GM21447 (cell line): Measurements from ENCODE around the gene LGI4.

Experiments used
- ATAC-seq: cut with Tn5 transposase; IDR thresholded peaks from one replicate; pipeline ENCODE4 v1.9.1; 2021; ENCODE audit not compliant: unreplicated experiment

The LGI4 gene

DNA sequence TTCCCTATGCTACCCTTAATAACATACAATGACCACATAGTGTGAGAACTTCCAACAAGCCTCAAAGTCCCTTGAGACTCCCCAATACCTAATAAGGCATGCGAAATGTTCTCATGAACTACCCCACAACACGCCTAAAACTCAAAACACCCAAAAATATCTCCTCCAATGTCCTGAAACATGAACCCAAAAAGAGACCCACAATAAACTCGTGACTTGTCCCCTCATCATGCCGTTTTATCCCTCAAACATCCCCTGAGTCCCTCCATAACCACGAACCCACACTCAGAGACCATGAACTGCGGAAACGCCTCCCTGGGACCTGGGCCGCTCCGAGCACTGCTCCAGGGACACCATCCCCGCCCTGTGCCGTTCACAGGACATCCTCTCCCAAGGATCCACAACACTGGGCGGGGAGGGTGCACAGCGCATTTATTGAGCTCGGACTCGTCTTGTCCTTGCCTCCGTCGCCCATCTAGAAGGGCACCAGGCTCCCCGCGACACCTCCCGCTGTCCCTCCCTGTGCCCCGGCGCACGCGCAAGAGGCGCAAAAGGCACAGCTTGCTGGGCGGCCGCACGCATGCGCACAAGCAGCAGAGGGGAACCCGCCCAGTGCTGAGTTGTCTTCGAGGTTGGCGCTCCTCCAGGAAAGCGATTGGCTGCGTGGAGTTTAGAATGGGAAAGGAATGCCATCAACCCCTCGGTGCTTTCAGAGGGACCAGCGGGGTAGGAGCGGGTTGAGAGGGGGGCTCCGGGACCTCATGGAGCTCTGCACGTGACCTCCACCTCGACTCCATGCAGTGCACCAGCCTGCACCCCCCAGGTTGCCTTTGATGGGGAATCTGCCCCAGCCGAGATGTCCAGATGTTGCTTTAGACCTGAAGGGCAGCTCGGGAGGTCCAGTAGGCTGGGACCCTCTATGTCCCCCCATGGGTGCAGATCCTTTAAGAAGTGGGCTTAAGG, 10.5 kb downstream of the LGI4 start:
- no peak for ATAC-seq

DNA sequence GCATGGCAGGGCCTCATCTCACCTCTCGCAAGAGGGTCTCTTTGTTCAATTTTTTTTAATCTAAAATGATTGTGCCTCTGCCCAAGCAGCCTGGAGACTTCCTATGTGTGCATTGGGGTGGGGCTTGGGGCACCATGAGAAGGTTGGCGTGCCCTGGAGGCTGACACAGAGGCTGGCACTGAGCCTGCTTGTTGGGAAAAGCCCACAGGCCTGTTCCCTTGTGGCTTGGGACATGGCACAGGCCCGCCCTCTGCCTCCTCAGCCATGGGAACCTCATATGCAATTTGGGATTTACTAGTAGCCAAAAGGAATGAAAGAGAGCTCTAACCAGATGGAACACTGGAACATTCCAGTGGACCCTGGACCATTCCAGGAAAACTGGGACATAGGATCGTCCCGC, 11.3 kb downstream of the LGI4 start:
- no peak for ATAC-seq

DNA sequence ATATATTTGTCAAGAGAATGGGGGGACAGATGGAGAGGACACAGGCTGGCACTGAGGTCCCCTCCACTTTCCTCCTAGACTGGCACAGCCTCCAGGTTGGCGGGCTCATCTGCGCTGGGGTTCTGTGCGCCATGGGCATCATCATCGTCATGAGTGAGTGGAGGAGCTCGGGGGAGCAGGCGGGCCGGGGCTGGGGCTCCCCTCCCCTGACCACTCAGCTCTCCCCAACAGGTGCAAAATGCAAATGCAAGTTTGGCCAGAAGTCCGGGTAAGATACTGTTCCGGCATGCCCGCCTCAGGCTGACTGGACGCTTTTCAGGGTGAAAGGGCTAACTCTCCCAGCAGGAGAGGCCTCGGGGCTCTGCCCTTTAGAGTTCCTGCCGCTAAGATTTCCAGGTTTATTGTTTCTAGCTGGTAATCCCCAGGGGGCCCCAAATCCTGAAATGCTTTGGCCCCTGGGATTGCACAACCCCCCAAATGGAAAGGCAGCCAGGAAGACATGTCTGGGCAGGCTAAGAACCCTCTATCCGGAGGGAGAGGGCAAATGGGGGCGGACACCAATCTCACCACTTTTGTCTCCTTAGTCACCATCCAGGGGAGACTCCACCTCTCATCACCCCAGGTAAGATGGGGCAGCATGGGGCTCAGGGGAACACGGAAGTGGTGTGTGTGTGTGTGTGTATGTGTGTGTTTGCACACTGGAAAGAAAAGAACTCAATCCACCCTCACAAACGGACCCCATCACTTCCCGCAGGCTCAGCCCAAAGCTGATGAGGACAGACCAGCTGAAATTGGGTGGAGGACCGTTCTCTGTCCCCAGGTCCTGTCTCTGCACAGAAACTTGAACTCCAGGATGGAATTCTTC, 11.9 kb downstream of the LGI4 start:
- no peak for ATAC-seq

DNA sequence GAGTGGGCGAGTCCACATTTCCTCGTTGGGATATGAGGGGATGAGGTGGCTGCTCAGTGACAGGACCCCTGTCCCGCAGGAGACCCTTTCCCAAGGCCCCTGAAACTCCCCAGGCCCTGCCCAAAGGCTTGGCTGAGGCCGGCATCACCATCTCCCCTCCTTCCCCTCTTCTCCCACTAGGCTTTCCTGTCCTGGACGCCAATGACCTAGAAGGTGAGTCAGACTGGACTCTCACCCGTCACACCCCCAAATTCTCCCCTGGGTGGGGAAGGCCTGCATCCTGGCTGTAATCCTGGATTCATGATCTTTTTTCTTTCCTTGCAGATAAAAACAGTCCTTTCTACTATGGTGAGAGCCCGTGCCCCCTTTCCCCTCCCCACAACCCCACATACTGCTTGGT, 14.0 kb downstream of the LGI4 start:
- no peak for ATAC-seq

DNA sequence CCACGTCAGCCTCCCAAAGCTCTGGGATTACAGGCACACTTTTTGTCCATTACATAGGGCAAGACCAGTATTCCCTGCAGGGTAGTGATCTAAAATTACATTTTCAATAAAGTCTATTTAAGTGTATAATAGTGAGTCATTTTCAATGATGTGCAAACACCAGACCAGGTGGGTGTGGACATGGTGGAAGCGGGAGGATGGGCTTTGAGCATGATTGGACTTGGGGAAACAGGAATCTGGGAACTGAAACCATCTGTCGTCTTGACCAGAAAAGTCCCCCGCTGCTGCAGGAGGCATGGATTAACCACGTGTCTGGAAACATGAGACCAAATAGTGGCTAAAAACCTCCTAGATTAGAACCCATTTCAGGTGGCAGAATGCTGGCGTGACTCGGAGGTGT, 14.4 kb downstream of the LGI4 start:
- ATAC-seq = no peak

DNA sequence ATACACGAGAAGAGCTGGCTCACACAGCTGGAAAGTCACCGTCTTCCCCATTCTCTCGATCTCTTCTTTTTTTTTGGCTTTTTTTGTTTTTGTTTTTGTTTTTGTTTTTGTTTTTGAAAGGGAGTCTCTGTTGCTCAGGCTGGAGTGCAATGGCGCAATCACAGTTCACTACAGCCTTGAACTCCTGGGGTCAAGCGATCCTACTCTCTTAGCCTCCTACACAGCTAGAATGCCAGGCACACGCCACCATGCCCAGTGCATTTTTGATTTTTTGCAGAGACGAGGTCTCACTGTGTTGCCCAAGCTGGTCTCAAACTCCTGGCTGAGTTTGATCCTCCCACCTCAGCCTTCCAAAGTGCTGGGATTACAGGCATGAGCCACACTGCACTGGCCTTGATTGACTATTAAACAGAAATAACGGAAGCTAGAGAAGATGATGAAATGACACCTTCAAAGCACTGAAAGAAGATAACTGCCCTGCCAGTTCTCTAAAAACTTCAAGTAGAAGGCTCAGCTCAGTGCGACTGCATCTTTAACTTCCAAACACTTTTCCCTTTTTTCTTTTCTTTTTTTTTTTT, 15.2 kb downstream of the LGI4 start:
- ATAC-seq = no peak

DNA sequence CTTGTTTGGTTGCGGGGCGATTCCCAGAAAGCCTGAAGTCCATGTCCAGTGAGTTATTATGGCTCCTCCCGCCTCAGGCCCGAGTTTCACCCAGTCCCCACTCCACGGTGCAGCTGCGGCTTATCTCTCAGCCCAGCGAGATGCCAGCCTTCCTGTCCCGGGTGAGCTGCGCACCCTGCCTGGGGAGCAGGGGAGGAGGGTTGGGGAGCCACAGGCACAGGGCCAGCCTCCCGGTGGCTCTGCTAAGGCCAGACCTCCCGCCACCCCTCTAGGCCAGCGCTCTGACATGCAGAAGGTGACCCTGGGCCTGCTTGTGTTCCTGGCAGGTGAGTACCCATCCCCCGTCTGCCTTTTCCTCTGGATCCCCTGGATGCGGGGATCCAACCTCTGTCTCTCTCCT, 15.8 kb downstream of the LGI4 start:
- ATAC-seq = no peak

DNA sequence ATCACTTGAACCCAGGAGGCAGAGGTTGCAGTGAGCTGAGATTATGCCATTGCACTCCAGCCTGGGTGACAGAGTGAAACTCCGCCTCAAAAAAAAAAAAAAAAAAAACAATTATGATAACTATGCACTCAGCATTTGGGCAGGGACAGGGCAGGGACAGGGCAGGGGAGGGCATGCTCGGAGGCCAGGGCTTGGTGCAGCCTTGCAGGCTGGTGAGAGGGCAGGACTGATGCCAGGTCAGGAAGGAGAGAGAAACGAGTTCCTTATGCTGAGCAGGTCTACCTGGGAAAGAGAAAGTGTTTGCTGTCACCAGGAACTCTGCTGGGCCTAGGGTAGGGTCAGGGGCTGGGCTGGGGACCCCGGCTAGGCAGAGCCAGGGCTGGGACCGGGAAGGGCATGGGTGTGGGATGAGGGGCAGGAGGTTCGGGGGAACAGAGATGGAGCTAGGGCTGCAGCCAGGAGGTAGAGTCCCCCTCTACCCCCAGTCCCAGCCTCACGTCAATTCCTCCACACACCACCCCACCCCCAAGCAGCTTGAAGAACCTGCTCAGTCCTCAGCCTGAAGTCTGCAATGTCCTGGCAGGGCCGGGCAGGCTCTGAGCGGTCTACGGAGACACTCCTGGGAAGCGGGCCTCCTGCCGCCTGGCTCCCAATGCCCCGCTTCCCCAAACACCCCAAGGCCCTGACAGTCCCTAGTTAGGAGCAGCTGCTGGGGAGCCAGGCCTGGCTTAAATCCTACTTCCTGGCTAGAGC, 16.4 kb downstream of the LGI4 start:
- no peak for ATAC-seq

DNA sequence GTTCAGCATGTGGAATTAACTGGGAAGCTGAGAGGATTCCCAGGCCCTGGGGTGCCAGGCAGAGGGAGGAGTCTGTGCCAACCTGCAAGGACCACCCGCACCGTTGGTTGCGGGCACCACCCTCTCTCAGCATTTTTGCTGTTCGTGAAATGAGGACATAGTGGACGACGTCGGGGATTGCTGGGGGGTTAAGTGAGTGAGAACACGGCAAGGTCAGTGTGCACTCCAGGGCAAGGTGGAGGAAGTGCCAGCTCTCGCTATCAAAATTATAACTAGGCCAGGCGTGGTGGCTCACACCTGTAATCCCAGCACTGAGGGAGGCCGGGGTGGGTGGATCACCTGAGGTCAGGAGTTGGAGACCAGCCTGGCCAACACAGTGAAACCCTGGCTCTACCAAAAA, 17.1 kb downstream of the LGI4 start:
- ATAC-seq = no peak

DNA sequence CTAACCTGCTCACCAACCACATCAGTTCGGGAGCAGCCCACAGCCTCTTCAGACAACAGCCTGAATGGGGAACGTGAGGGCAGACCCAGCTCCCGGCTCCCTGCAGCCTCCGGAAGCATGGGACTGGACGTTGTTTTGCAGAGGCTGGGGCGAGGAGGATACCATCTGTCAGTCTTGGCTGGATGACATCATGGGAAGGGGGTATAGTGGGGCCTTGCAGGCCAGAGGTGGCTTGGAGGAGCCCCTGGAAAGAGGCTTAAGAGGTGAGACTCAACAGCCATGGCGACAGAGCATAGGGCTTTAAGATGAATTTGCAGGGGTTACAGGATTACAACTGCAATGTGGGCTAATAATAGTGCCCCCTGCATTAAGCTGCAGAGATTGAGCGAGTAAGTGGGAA, 17.7 kb downstream of the LGI4 start:
- ATAC-seq = no peak

DNA sequence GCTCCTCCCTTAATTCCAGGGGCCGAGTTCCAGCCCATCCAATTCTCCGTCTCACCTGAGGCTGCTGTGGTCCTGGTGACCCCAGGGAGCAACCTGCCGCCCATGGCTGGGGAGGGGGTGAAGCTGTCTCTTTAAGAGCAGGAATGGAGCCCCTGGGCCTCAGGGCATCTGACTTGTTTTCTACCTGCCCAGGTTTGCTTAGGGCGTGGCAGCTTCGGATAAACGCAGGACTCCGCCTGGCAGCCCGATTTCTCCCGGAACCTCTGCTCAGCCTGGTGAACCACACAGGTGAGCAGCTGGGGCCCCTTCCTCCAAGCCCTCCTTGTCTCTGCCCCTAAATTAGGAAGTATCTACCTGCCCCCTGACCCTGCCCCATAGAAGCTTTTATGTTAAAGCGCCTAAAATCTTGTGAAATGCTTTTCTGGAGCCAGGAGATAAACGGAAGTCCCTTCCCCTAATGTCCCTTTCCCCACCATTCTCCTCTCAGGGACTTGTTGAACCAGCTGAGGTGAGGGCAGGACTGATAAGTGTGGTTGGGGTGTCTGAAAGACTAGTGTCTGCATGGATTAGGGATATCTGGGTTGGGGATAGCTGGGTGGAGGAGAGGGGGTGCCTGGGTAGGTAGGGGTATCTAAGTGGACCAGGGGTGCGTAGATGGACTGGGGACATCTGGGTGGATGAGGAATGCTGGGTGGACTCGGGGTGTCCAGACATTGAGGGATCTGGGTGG, 18.6 kb downstream of the LGI4 start:
- no peak for ATAC-seq

DNA sequence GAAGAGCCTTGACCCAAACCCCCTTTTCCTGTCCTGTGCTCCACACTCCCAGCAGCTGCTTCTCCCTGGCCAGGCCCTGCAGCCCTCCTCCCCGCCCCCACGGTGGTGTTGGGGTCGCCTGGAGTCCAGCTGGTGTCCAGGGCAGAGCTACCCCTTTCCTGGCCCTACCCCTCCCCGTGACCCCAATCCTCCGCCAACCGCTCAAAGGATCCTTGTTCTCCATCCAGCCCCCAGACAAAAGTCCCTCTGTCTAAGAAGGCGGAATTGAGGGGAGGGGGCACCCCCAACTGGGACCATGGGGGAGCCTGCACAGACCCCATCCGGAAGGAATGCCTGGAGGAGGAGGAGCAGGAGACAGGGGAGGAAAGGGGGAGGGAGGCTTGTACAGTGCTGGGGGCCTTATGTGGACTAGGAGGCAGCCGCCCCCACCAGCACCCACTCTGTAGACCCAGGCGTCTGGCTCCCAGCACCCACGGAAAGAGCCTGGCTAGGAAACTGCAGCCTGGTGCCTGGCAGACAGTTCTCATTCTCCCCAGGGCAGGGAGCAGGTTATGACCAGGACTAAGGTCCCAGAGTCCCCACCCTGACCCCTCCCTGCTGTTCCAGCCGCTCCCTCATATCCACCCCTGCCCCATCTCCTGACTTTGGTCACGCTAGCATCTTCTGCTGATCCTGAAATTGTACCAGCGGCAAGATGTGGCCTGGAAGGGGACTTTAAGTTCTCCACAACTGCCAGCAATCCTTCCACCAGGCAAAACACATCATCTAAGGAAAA, 19.5 kb downstream of the LGI4 start, which contains the start of gene FXYD3:
Gene FXYD3 (plus strand): TSS at position 647 of the 775 bp plus-strand sequence. CDS start 3,554 bp downstream, outside the sequence.
- ATAC-seq = no peak

DNA sequence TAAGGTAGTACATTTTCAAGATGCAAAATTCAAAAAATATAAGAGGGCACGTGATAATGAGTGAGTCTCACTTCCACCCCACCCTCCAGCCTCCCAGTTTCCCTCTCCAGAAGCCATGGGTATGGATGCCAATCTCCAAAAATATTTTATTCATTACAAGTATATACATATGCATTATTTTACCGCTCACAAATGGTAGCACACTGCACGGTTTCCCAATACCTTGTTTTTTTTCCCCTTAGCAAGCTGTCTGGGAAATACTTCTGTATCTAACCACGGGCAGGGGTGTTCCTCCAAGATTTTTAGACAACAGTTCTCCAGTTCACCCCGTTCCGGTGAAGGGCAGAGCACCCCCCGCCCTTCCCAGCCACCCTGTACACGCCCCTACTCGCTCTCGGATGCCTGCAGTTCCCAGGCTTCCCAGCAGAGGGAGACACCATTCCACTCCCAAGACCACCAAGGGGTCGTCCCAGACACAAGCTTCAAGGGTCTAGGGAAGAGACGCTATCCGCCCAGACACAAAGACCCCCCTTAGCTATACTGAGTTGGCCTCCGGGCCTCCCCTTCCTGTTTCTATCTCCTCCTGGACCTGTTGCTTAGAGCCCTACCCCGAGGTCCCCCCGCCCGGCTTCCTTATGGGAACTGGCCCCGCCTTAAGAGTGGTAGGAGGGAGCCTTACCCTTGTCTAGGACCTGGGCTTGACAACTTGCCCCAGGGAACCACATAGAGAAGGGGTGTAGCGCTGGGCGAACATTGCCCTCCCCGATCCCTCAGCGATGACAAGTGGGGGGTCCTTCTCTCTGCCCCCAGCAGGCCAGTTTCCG, 20.3 kb downstream of the LGI4 start:
- ATAC-seq = no peak

DNA sequence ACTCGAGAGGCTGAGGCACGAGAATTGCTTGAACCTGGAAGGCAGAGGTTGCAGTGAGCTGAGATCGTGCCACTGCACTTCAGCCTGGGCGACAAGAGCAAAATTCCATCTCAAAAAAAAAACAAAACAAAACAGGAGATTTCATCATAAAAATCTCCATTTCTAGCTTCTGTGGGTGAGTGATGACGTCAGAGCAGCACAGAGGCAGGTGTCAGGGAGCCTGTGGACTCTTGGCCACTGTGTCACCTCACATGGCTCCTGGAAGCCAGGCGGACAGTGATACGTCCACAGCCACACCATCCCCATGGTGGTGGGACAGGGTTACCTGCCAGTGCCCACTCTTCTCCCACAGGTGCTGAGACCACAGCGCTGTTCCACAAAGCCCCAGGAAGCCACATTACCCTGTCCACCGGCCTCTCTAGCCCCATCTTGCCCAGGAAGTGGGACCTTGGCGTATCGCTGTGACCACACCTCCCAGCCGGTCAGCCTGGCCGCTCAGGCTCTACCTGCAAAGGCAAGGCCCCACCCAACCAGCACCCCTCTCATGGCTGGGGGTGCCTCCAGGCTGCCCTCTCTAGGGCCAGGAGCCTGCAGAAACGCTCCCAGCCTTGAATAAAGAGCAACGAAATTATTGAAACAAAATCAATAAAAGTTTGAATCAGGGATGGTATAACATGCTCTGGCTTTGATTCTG, 21.7 kb downstream of the LGI4 start:
- no peak for ATAC-seq

DNA sequence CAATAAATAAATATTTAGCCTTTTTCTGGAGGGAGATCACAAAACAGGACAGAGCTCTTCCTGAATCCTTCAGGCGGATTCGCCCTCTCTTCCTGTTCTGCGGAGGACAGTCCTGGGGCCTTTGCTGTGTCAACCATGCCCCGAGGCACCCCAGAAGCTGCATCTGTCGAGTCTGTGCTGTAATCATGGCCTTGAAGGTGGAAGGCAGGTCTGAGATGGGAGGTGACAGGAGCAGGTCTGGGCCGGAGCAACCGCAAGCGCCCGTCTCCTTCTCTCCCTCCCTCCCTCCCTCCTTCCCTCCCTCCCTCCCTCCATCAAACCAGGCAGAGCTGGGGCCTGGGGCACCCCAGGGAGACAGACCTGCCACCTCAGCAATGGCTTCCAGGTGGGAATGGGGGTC, 23.9 kb downstream of the LGI4 start:
- ATAC-seq = no peak

DNA sequence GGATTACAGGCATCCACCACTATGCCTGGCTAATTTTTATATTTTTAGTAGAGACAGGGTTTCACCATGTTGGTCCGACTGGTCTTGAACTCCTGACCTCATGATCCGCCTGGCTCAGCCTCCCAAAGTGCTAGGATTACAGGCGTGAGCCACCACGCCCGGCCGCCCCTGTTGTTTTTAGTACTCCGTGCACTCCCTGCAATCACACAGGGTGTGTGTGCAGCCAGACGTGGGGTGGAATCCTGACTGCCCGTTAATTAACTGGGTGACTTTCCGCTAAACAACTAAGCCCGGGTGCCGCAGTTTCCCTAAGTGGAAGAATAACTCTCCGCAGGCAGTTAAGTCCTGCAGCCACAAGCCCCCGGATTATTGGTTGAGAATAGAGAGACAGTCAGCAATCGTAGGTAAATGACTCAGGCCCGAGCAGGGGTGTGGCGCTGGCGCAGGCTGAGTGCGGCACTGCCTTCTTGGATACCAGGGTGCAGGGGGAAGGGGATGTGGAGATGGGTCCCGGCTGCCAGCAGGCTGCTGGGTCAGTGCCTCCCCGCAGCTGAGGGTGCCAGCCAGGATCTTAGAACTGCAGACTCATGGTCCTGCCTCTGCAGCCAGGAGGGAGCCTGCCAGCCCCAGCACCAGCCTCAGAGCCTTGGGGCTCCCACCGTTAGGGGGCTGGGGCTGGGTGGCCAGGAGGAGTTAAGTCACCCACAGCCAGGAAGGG, 25.3 kb downstream of the LGI4 start:
- no peak for ATAC-seq

DNA sequence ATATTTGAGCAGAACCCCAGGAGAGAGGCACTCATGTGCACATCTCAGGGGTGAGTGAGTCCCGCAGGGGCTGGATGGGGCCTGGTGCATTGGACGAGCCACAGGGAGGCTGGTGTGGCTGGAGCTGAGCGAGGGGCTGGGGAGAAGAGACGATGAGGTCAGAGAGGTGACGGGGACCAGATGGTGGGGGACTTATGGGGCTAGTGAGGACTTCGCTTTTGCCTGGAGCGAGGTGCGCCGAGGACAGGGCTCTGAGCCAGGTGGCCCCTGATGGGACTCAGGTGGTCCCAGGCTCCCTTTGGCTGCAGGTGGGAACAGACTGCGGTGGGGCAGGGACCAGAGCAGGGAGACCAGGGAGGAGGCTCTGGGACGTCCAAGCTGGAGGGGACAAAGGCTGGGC, 26.1 kb downstream of the LGI4 start:
- no peak for ATAC-seq
